ENCODE results near the gene IQSEC1. TPM values are rescaled to one million over a fixed set of nuclear protein-coding genes. Genes with fewer than 3 reads are reported as not detected.
A peak's percentile ranks its signal among the peaks of the same experiment; 100 is the strongest.

The IQSEC1 gene
- total and polyA plus RNA-seq, 9 of the 15 experiments (the other 6 are each of a cell fraction or from before 2014, with no cell fraction given): 0.56 to 39.0 (median 6.8) TPM

GRCh38 chr3:12895391-12896062 is 177.7 kb downstream of the IQSEC1 start (continued):
- TF ChIP-seq, protein P1, sequence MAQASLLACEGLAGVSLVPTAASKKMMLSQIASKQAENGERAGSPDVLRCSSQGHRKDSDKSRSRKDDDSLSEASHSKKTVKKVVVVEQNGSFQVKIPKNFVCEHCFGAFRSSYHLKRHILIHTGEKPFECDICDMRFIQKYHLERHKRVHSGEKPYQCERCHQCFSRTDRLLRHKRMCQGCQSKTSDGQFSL (CRISPR knock-in tag; IDR thresholded peaks at IDR 0.05): peak; percentile 49; the same call in 1 of the 2 replicates
- TF ChIP-seq, protein P1 (tag; IDR thresholded peaks at IDR 0.05): no peak
- TF ChIP-seq HOXB6 (CRISPR knock-in tag; IDR thresholded peaks at IDR 0.05; ENCODE audit: borderline replicate concordance) (no peak), THRB (CRISPR knock-in tag; conservative IDR thresholded peaks at IDR 0.05) (no peak), ZNF431 (CRISPR knock-in tag; IDR thresholded peaks at IDR 0.05) (0 out of 2 replicates have a peak, but pooled peaks have one; percentile 26), ZNF232 (CRISPR knock-in tag; IDR thresholded peaks at IDR 0.05) (no peak), ATF7 (IDR thresholded peaks at IDR 0.05) (no peak)

- H2AFZ ChIP-seq (ENCODE audit: low read depth, low read length): no peak overlapping the region
- no peaks in the 10 kb centered on the region for H3K9me3 ChIP-seq (replicated peaks; ENCODE audit: control insufficient read depth, insufficient read depth, low read depth, low read length)
- H3K4me1 ChIP-seq (replicated peaks in 1 of 2; ENCODE audit: control insufficient read depth in 2 of 2, insufficient read depth in 2 of 2, low read length in 2 of 2): peaks cover 9 to 30% of the 10 kb centered on the region in 2 experiments; a peak in 4 of 5 replicates
- POLR2A ChIA-PET: interaction anchor here (0.9 kb wide), 1 partner anchor 43 kb away, joined by 4 read pairs; no protein-coding TSS in a partner anchor
- FAIRE-seq (no peak), ATAC-seq (no peak), DNase-seq (ENCODE audit: extremely low read depth in 1 of 4, low spot score in 3 of 4) (no peak)
- peaks cover 9% of the 10 kb centered on the region; the same call in 1 of the 3 replicates for H3K36me3 ChIP-seq (ENCODE audit: control insufficient read depth, insufficient read depth, low read length)
- intact Hi-C loops (cut with micrococcal nuclease) (loop anchor here (5.0 kb wide), 1 partner anchor 37 kb away; no protein-coding TSS in a partner anchor), in situ Hi-C loops (cut with MboI) (loop anchor here (5.0 to 25.0 kb wide), 3 partner anchors 88 to 757 kb away; no protein-coding TSS in a partner anchor)
- no peak overlapping the region for H3K4me2 ChIP-seq (ENCODE audit: insufficient read depth, low read length)
- no peak overlapping the region for H3K4me3 ChIP-seq
- BruUV-seq (replicated peaks): no TSS peak
- H4K20me1 ChIP-seq (replicated peaks; ENCODE audit: control insufficient read depth, insufficient read depth, low read length): peaks cover 4% of the 10 kb centered on the region; the same call in 1 of the 2 replicates
- H3K27ac ChIP-seq (ENCODE audit: extremely low read depth, low read depth, low read length): no peak overlapping the region
- H3K27me3 ChIP-seq (ENCODE audit: control insufficient read depth in 2 of 2, insufficient read depth in 2 of 2, low read length in 2 of 2): no peaks in the 10 kb centered on the region
- 71% methylated on average over 6 of the region's 6 CpGs for WGBS (ENCODE audit: insufficient coverage, low coverage, missing lambda C conversion rate)
- CTCF ChIA-PET (ENCODE audit: low intra/inter-chr PET ratio): no interaction called here
- H3K9me1 ChIP-seq (ENCODE audit: control insufficient read depth, insufficient read depth, low read length): no peaks in the 10 kb centered on the region
- no peaks in the 10 kb centered on the region for H3K79me2 ChIP-seq (ENCODE audit: control insufficient read depth, insufficient read depth, low read length)
- peak overlapping the region in 1 of 2 experiments; percentile 65; a peak in 1 of 4 replicates for H3K9ac ChIP-seq (ENCODE audit: insufficient read depth in 1 of 2, low read depth in 2 of 2, low read length in 2 of 2)
- TF ChIP-seq ETV6 (IDR thresholded peaks at IDR 0.05; ENCODE audit: borderline replicate concordance in 1 of 2, low read depth in 2 of 2, low read length in 1 of 2) (no peak), ETV6 (CRISPR knock-in tag; IDR thresholded peaks at IDR 0.05; ENCODE audit: borderline replicate concordance) (no peak), PML (IDR thresholded peaks at IDR 0.05; ENCODE audit: low read length) (no peak), SNRNP70 (optimal IDR thresholded peaks at IDR 0.05; ENCODE audit: low read depth, low read length) (no peak), U2AF2 (optimal IDR thresholded peaks at IDR 0.05; ENCODE audit: low read depth, low read length) (no peak)
- TF ChIP-seq, protein P2, sequence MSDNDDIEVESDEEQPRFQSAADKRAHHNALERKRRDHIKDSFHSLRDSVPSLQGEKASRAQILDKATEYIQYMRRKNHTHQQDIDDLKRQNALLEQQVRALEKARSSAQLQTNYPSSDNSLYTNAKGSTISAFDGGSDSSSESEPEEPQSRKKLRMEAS (CRISPR knock-in tag; IDR thresholded peaks at IDR 0.05): peak; percentile 34; the same call in 1 of the 2 replicates
- TF ChIP-seq, protein P3, sequence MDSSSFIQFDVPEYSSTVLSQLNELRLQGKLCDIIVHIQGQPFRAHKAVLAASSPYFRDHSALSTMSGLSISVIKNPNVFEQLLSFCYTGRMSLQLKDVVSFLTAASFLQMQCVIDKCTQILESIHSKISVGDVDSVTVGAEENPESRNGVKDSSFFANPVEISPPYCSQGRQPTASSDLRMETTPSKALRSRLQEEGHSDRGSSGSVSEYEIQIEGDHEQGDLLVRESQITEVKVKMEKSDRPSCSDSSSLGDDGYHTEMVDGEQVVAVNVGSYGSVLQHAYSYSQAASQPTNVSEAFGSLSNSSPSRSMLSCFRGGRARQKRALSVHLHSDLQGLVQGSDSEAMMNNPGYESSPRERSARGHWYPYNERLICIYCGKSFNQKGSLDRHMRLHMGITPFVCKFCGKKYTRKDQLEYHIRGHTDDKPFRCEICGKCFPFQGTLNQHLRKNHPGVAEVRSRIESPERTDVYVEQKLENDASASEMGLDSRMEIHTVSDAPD (CRISPR knock-in tag; IDR thresholded peaks at IDR 0.05): no peak
Measured at GRCh38 chr3:12894629-12895028, 178.6 kb downstream of the IQSEC1 start.
